Common myeloid progenitor, CD34-positive (primary cell): Measurements from ENCODE around the gene EFEMP2.
"Not testable (repeated sequence)": the region's sequence is repeated elsewhere in the genome, so short reads cannot be mapped to it uniquely, and the experiment has no call there.

Experiments used
- CTCF ChIA-PET: fragments of 350-600 bp; sonication (Branson Sonifier 250); formaldehyde crosslinking; loops from one replicate; lab custom pipeline; 2021; ENCODE audit warnings: antibody characterized with exemption; lab: Charles Lee
- POLR2A ChIA-PET: fragments of 350-600 bp; sonication (Branson Sonifier 250); formaldehyde crosslinking; loops from one replicate; lab custom pipeline; 2021; ENCODE audit warnings: antibody characterized with exemption; lab: Charles Lee
- DNase-seq, 3 donors: peaks; one replicate each; pipeline versions ENCODE4 v3.0.0 to v3.0.0-alpha.2; 2013
- H3K27ac ChIP-seq, 2 experiments: 1 replicate in 1 of 2; 2 replicates in 1 of 2; pipeline ENCODE4 v1.7.0; 2013; ENCODE audit warnings: inconsistent platforms in 2 of 2, low read length in 2 of 2, mild to moderate bottlenecking in 2 of 2, low read depth in 1 of 2, moderate library complexity in 1 of 2; ENCODE audit not compliant: severe bottlenecking in 2 of 2, insufficient read depth in 1 of 2, poor library complexity in 1 of 2
- H3K27me3 ChIP-seq, 5 experiments: replicated peaks in 2 of 5; 1 replicate in 3 of 5; 2 replicates in 2 of 5; pipeline versions ENCODE4 v1.6.1 to v1.7.0; 2013; ENCODE audit warnings: low read length in 4 of 5, mild to moderate bottlenecking in 2 of 5, moderate library complexity in 2 of 5, inconsistent platforms in 1 of 5; ENCODE audit not compliant: insufficient read depth in 5 of 5, control insufficient read depth in 4 of 5
- H3K36me3 ChIP-seq, 4 experiments: 1 replicate in 2 of 4; 2 replicates in 2 of 4; pipeline versions ENCODE4 v1.6.1 to v1.7.0; 2013; ENCODE audit warnings: low read length in 3 of 4, control low read depth in 1 of 4, mild to moderate bottlenecking in 1 of 4; ENCODE audit not compliant: control insufficient read depth in 4 of 4, insufficient read depth in 4 of 4
- H3K4me1 ChIP-seq, 4 experiments: 1 replicate in 3 of 4; 2 replicates in 1 of 4; pipeline versions ENCODE4 v1.6.1 to v1.7.1; 2013; ENCODE audit warnings: low read length in 3 of 4, mild to moderate bottlenecking in 3 of 4, control low read depth in 1 of 4, inconsistent platforms in 1 of 4, moderate library complexity in 1 of 4; ENCODE audit not compliant: control insufficient read depth in 4 of 4, insufficient read depth in 4 of 4; ENCODE audit errors: control extremely low read depth in 1 of 4
- H3K4me3 ChIP-seq, 7 experiments: 1 replicate in 4 of 7; 2 replicates in 3 of 7; pipeline versions ENCODE4 v1.5.1 to v1.7.0; 2013; ENCODE audit warnings: mild to moderate bottlenecking in 7 of 7, low read length in 6 of 7, moderate library complexity in 6 of 7, inconsistent platforms in 2 of 7, low read depth in 2 of 7, control low read depth in 1 of 7; ENCODE audit not compliant: insufficient read depth in 4 of 7, control insufficient read depth in 1 of 7; ENCODE audit errors: extremely low read depth in 1 of 7
- H3K9me3 ChIP-seq, 5 experiments: 1 replicate in 4 of 5; 2 replicates in 1 of 5; pipeline versions ENCODE4 v1.6.1 to v1.7.1; 2013; ENCODE audit warnings: low read length in 4 of 5, mild to moderate bottlenecking in 2 of 5, inconsistent platforms in 1 of 5, low read depth in 1 of 5, moderate library complexity in 1 of 5; ENCODE audit not compliant: control insufficient read depth in 4 of 5, insufficient read depth in 2 of 5; ENCODE audit errors: control extremely low read depth in 1 of 5
- WGBS: methylation state at CpG from one replicate; pipeline ENCODE4 v1.1.5; 2013; ENCODE audit not compliant: insufficient coverage; 5-methylcytosine and 5-hydroxymethylcytosine counted together

EFEMP2 gene

GRCh38 chr11:65896034-65896999 lies 23.7 kb upstream of the EFEMP2 start:
- ChIA-PET CTCF (interaction anchor here (0.9 to 4.3 kb wide), 3 partner anchors 10 to 184 kb away, joined by 3 to 41 read pairs (median 4); partner anchors contain the start of genes FIBP and KAT5), POLR2A (interaction anchor here (0.6 to 1.0 kb wide), 2 partner anchors 19 to 87 kb away, joined by 4 read pairs; no protein-coding TSS in a partner anchor)
- Histone ChIP-seq H3K36me3 (peaks cover 0 to 13% (median 5%) of the 10 kb centered on the region in 4 experiments), H3K27me3 (no peaks in the 10 kb centered on the region), H3K4me1 (peaks cover 5 to 64% (median 55%) of the 10 kb centered on the region in 4 experiments), H3K27ac (no peak overlapping the region), H3K9me3 (no peaks in the 10 kb centered on the region), H3K4me3 (no peak overlapping the region)
- 97% methylated on average over 12 of the region's 14 CpGs for WGBS
- no peak for DNase-seq

- Histone ChIP-seq H3K27ac (no peak overlapping the region), H3K36me3 (peaks cover 0 to 13% (median 5%) of the 10 kb centered on the region in 4 experiments), H3K4me1 (peaks cover 5 to 64% (median 61%) of the 10 kb centered on the region in 4 experiments), H3K27me3 (no peaks in the 10 kb centered on the region), H3K4me3 (no peak overlapping the region), H3K9me3 (no peaks in the 10 kb centered on the region)
- no peak for DNase-seq
- CTCF ChIA-PET, result interaction anchor here (4.3 kb wide), 1 partner anchor 10 kb away, joined by 41 read pairs; the partner anchor contains the start of gene FIBP
- WGBS, result 96% methylated on average over 3 of the region's 5 CpGs
- POLR2A ChIA-PET, result no interaction called here
Measured at GRCh38 chr11:65895482-65895981, 22.9 kb upstream of the EFEMP2 start.

- DNase-seq, result peak in 2 of 3 donors; percentile 64 to 78
- ChIA-PET POLR2A (interaction anchor here (0.5 to 2.2 kb wide), 7 partner anchors 9 to 784 kb away, joined by 3 to 8 read pairs (median 5); partner anchors contain the start of genes C11orf68, CFL1, CTSW and DRAP1), CTCF (interaction anchor here (0.6 to 2.3 kb wide), 8 partner anchors 9 to 68 kb away, joined by 3 to 7 read pairs (median 4); no protein-coding TSS in a partner anchor)
- Histone ChIP-seq H3K4me3 (peak overlapping the region in 6 of 7 experiments; percentile 29 to 70 (median 53)), H3K36me3 (peaks cover 0 to 13% (median 5%) of the 10 kb centered on the region in 4 experiments), H3K27me3 (no peaks in the 10 kb centered on the region), H3K27ac (peak overlapping the region; percentile 40 to 77), H3K9me3 (no peaks in the 10 kb centered on the region), H3K4me1 (peaks cover 11 to 67% (median 63%) of the 10 kb centered on the region in 4 experiments)
- 12% methylated on average over 16 of the region's 16 CpGs for WGBS
Measured at GRCh38 chr11:65894034-65894591, 21.5 kb upstream of the EFEMP2 start.

GRCh38 chr11:65892661-65893317 lies 20.2 kb upstream of the EFEMP2 start:
- peak overlapping the region in 3 of 7 experiments; percentile 23 to 76 (median 45) for H3K4me3 ChIP-seq
- peaks cover 11 to 69% (median 62%) of the 10 kb centered on the region in 4 experiments for H3K4me1 ChIP-seq
- H3K36me3 ChIP-seq, result peaks cover 0 to 13% (median 5%) of the 10 kb centered on the region in 4 experiments
- H3K27ac ChIP-seq, result peak overlapping the region in 1 of 2 experiments; percentile 68
- ChIA-PET POLR2A (interaction anchor here (0.6 to 3.6 kb wide), 9 partner anchors 8 to 39 kb away, joined by 3 to 33 read pairs (median 5); partner anchors contain the start of genes C11orf68, CFL1, DRAP1 and FOSL1), CTCF (interaction anchor here (1.0 to 4.3 kb wide), 6 partner anchors 9 to 91 kb away, joined by 3 to 40 read pairs (median 3); partner anchors contain the start of gene FOSL1)
- no peaks in the 10 kb centered on the region for H3K9me3 ChIP-seq
- DNase-seq, result no peak
- H3K27me3 ChIP-seq, result no peaks in the 10 kb centered on the region
- 84% methylated on average over 7 of the region's 10 CpGs for WGBS

- H3K36me3 ChIP-seq, result peaks cover 0 to 16% (median 6%) of the 10 kb centered on the region in 4 experiments
- peak overlapping the region in 1 of 2 experiments; percentile 68 for H3K27ac ChIP-seq
- 91% methylated on average over 3 of the region's 5 CpGs for whole genome bisulfite sequencing
- CTCF ChIA-PET, result interaction anchor here (0.9 to 4.3 kb wide), 6 partner anchors 10 to 92 kb away, joined by 3 to 40 read pairs (median 5); partner anchors contain the start of gene FOSL1
- not testable (repeated sequence) for H3K27me3 ChIP-seq, DNase-seq, H3K9me3 ChIP-seq
- POLR2A ChIA-PET, result interaction anchor here (0.9 to 3.6 kb wide), 8 partner anchors 9 to 278 kb away, joined by 3 to 33 read pairs (median 4); partner anchors contain the start of gene FOSL1
- peak overlapping the region in 6 of 7 experiments; percentile 62 to 97 (median 78) for H3K4me3 ChIP-seq
- H3K4me1 ChIP-seq, result peaks cover 11 to 75% (median 68%) of the 10 kb centered on the region in 4 experiments
Measured at GRCh38 chr11:65892137-65892540, 19.5 kb upstream of the EFEMP2 start.
